PC-9 (cell line): ENCODE measurements around the gene THOC1.

Source experiments
- EZH2 ChIP-seq: fragments of 200-600 bp; sonication (generic); IDR thresholded peaks from 2 replicates; pipeline ENCODE4 v1.8.0; 2017; ENCODE audit warnings: antibody characterized with exemption, low read depth
- TF ChIP-seq, protein P1 (sequence below): fragments of 200-600 bp; sonication (generic); conservative IDR thresholded peaks from 2 replicates; pipeline ENCODE4 v1.6.1; 2017; ENCODE audit warnings: mixed run types, antibody characterized with exemption, mild to moderate bottlenecking, moderate library complexity

DNA sequence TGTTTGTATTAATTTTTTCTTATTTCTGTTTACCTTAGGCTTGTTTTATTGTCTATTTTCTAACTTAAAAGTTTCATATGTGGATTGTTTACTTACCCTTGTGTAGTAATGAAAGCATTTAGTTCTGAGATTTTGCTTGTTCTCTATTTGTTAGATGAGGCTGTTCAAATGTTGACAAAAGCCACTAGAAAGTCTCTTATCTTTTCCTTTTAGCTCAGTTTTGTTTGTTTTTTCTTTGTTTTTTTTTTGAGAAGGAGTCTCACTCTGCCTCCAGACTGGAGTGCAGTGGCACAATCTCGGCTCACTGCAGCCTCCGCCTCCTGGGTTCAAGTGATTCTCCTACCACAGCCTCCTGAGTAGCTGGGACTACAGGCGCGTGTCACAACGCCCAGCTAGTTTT lies 78.6 kb downstream of the THOC1 start:
- TF ChIP-seq, protein P1, sequence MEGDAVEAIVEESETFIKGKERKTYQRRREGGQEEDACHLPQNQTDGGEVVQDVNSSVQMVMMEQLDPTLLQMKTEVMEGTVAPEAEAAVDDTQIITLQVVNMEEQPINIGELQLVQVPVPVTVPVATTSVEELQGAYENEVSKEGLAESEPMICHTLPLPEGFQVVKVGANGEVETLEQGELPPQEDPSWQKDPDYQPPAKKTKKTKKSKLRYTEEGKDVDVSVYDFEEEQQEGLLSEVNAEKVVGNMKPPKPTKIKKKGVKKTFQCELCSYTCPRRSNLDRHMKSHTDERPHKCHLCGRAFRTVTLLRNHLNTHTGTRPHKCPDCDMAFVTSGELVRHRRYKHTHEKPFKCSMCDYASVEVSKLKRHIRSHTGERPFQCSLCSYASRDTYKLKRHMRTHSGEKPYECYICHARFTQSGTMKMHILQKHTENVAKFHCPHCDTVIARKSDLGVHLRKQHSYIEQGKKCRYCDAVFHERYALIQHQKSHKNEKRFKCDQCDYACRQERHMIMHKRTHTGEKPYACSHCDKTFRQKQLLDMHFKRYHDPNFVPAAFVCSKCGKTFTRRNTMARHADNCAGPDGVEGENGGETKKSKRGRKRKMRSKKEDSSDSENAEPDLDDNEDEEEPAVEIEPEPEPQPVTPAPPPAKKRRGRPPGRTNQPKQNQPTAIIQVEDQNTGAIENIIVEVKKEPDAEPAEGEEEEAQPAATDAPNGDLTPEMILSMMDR = no peak
- TF ChIP-seq EZH2 = no peak
